GM13977 (cell line): Measurements from ENCODE around the gene GPER1.
"Not testable (repeated sequence)": the region's sequence is repeated elsewhere in the genome, so short reads cannot be mapped to it uniquely, and the experiment has no call there.

Experiments used
- DNase-seq: peaks from one replicate; pipeline ENCODE4 v3.0.0; 2012; ENCODE audit warnings: low spot score
- CTCF ChIP-seq: IDR thresholded peaks from 2 replicates; pipeline ENCODE4 v1.5.1; 2012; ENCODE audit warnings: mild to moderate bottlenecking, control low read depth; ENCODE audit not compliant: insufficient read depth; ENCODE audit errors: extremely low read depth, missing control alignments
- in situ Hi-C: fragments of 300-500 bp; cut with MboI; formaldehyde crosslinking; loops from one replicate; pipeline ENCODE4 v1.12.0; 2022; ENCODE audit warnings: low sequenced_read_pairs, low pct_unique_long_range_greater_than_20kb, mixed read lengths, inconsistent platforms; ENCODE audit not compliant: unreplicated experiment

GPER1 gene

DNA sequence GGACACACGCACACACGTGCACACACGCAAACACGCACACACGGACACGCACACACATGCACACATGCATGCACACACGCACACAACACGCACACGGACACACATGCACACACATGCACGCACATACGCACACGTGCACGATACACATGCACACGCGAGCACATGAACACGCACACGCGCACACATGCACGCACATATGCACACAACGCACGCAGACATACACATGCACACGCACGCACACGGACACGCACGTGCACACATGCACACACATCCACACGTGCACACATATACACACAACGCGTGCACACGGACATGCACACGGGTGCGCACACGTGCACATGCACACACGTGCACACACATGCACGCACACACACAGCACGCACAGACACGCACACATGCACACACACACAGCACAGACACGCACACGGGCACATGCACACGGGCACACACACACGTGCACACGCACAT is 17.3 kb upstream of the GPER1 start:
- in situ Hi-C loops: no loop called here
- no peak for DNase-seq
- no peak for TF ChIP-seq CTCF

GRCh38 chr7:1071731-1072254 is 16.1 kb upstream of the GPER1 start:
- in situ Hi-C loops: no loop called here
- TF ChIP-seq CTCF: no peak
- no peak for DNase-seq

DNA sequence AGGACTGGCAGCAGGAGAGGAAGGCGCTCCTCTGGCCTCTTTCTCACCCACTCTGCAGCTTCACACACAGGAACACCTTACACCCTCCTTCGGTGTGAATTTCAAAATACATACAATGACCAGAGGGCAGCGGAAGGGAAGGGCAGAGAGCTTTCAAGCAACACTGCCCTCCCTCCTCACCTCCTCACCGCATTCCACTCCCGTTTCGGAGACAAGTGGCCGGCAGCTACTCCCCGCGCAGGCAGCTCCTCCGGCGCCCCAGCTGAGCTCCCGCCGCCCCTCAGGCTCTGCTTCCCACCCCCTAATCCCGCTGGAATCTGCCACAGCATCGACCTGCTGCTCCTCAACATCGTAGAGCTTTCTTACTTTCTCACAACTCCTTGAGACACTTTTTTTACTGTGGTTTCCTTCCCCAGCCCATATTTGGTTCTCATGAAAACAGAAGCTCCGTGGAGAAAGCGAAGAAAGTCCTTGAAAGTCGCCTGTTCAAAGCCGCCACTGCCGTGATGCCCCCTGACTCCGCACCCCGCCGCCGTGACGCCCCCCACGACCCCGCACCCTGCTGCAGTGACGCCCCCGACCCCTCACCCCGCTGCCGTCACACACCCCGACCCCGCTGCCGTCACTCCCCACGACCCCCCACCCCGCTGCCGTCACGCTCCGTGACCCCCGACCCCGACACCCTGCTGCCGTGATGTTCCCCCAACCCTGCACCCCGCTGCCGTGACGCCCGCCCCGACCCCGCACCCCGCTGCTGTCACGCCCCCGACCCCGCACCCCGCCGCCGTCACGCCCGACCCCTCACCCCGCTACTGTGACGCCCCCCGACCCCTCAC is 14.6 kb upstream of the GPER1 start:
- TF ChIP-seq CTCF: no peak
- no peak for DNase-seq
- in situ Hi-C loops: no loop called here

GRCh38 chr7:1074018-1074417 is 13.9 kb upstream of the GPER1 start:
- DNase-seq, in situ Hi-C loops: not testable (repeated sequence)

- in situ Hi-C loops: no loop called here
- no peak for TF ChIP-seq CTCF
- no peak for DNase-seq
These were observed 13.1 kb upstream of the GPER1 start for GRCh38 chr7:1074593-1075431.

- TF ChIP-seq CTCF: no peak
- no peak for DNase-seq
- in situ Hi-C loops: no loop called here
These were observed 11.5 kb upstream of the GPER1 start for GRCh38 chr7:1076184-1077072.
